HepG2 (cell line): Measurements from ENCODE around the gene TRPC6. TPM values are rescaled to one million over a fixed set of nuclear protein-coding genes. Genes with fewer than 3 reads are reported as not detected.

Experiments used
- ATAC-seq: fragments of 200-7000 bp; cut with Tn5 transposase; 3 replicates; pipeline ENCODE4 v1.9.1; 2020; ENCODE audit warnings: mild to moderate bottlenecking, moderate library complexity
- BruUV-seq: library from RNA; stranded (reverse); fragments of 400-500 nt; replicated peaks from 2 replicates; lab custom pipeline; 2021; lab: Mats Ljungman, UMichigan
- CTCF ChIA-PET: fragments of 300-600 bp; formaldehyde crosslinking; extraction: SDS; loops from one replicate; lab custom pipeline; 2021; ENCODE audit warnings: low total read pairs, inconsistent platforms, low intra/inter-chr PET ratio; lab: Yijun Ruan, JAX
- POLR2A ChIA-PET: fragments of 350-600 bp; sonication (Branson Sonifier 250); formaldehyde crosslinking; loops from one replicate; lab custom pipeline; 2020; ENCODE audit warnings: antibody characterized with exemption, inconsistent platforms; lab: Yijun Ruan, JAX
- DNase-seq: peaks from one replicate; pipeline ENCODE4 v3.0.0-alpha.2; 2015; ENCODE audit warnings: low spot score
- FAIRE-seq: peaks from 3 replicates; lab custom pipeline; 2011; peaks lifted over from hg19 to GRCh38; lab: Jason Lieb, UNC
- H2AFZ ChIP-seq: one replicate; pipeline ENCODE4 v1.6.1; 2011; ENCODE audit warnings: low read length, inconsistent platforms
- H3K27ac ChIP-seq: fragments of 300-600 bp; 3 replicates; pipeline ENCODE4 v1.8.0; 2011; ENCODE audit warnings: mixed run types, mild to moderate bottlenecking, mixed read lengths, low read length, inconsistent platforms; ENCODE audit not compliant: insufficient read depth; ENCODE audit errors: extremely low read length
- H3K27me3 ChIP-seq, 2 experiments: fragments of 200-600 bp in 1 of 2; 2 replicates in 1 of 2; 3 replicates in 1 of 2; pipeline versions ENCODE4 v1.6.0 to v1.8.0; 2011; ENCODE audit warnings: low read length in 2 of 2, mild to moderate bottlenecking in 2 of 2, moderate library complexity in 2 of 2, inconsistent platforms in 1 of 2; ENCODE audit not compliant: insufficient read depth in 2 of 2, control insufficient read depth in 1 of 2
- H3K36me3 ChIP-seq, 2 experiments: fragments of 200-600 bp in 1 of 2; replicated peaks in 1 of 2; 2 replicates in 1 of 2; 3 replicates in 1 of 2; pipeline versions ENCODE4 v1.5.1 to v1.8.0; 2011; ENCODE audit warnings: low read length in 2 of 2, inconsistent platforms in 1 of 2; ENCODE audit not compliant: insufficient read depth in 2 of 2, control insufficient read depth in 1 of 2
- H3K4me1 ChIP-seq: 2 replicates; pipeline ENCODE4 v1.5.1; 2012; ENCODE audit warnings: low read length, inconsistent platforms; ENCODE audit not compliant: insufficient read depth
- H3K4me2 ChIP-seq: 2 replicates; pipeline ENCODE4 v1.6.0; 2011; ENCODE audit warnings: low read depth, low read length, inconsistent platforms
- H3K4me3 ChIP-seq, 3 experiments: fragments of 200-600 bp in 1 of 3; sonication (generic), shearing (Covaris generic) in 1 of 3; replicated peaks in 1 of 3; 2 replicates each; pipeline ENCODE4 v1.5.1; 2011 to 2016; ENCODE audit warnings: low read length in 3 of 3, inconsistent platforms in 2 of 3, low read depth in 2 of 3, mild to moderate bottlenecking in 2 of 3, control low read depth in 1 of 3, mixed read lengths in 1 of 3; ENCODE audit not compliant: insufficient read depth in 1 of 3
- H3K79me2 ChIP-seq: one replicate; pipeline ENCODE4 v1.6.1; 2011; ENCODE audit warnings: low read length, inconsistent platforms; ENCODE audit not compliant: insufficient read depth
- H3K9ac ChIP-seq: 2 replicates; pipeline ENCODE4 v1.6.0; 2011; ENCODE audit warnings: mild to moderate bottlenecking, low read depth, low read length, inconsistent platforms; ENCODE audit not compliant: insufficient read depth
- H3K9me3 ChIP-seq: 2 replicates; pipeline ENCODE4 v1.5.1; 2012; ENCODE audit warnings: mild to moderate bottlenecking, low read length
- H4K20me1 ChIP-seq: 2 replicates; pipeline ENCODE4 v1.6.0; 2011; ENCODE audit warnings: inconsistent platforms, mild to moderate bottlenecking, low read length, moderate library complexity; ENCODE audit not compliant: insufficient read depth
- BCL6 ChIP-seq: IDR thresholded peaks from 2 replicates; pipeline ENCODE4 v1.6.1; 2016; ENCODE audit warnings: missing genetic modification reagents, missing compliant biosample characterization
- HNF4A ChIP-seq: sonication (generic); formaldehyde crosslinking; IDR thresholded peaks from 2 replicates; pipeline ENCODE4 v1.4.0; 2020; ENCODE audit warnings: missing genetic modification reagents
- NFYB ChIP-seq: sonication (generic); formaldehyde crosslinking; IDR thresholded peaks from 2 replicates; pipeline ENCODE4 v1.4.0; 2020; ENCODE audit warnings: missing genetic modification reagents
- ZFAT ChIP-seq: sonication (generic); formaldehyde crosslinking; conservative IDR thresholded peaks from 2 replicates; pipeline ENCODE4 v1.8.1; 2023; ENCODE audit warnings: missing genetic modification reagents, inconsistent platforms
- ZNF335 ChIP-seq: sonication (generic); formaldehyde crosslinking; IDR thresholded peaks from 2 replicates; pipeline ENCODE4 v1.4.0; 2020; ENCODE audit warnings: missing genetic modification reagents
- ZNF557 ChIP-seq: sonication (generic); formaldehyde crosslinking; IDR thresholded peaks from 2 replicates; pipeline ENCODE4 v1.4.0; 2020; ENCODE audit warnings: missing genetic modification reagents
- WGBS: methylation state at CpG from one replicate; pipeline ENCODE4 v1.1.6; 2017; ENCODE audit warnings: low lambda C conversion rate; 5-methylcytosine and 5-hydroxymethylcytosine counted together
- in situ Hi-C: cut with HindIII; loops from 2 replicates; pipeline ENCODE4 v1.10.0; 2017; ENCODE audit warnings: low pct_unique_long_range_greater_than_20kb; ENCODE audit not compliant: extremely low pct_ligation_motif_present
- intact Hi-C: fragments of 100-400 bp; cut with micrococcal nuclease; formaldehyde crosslinking; loops from one replicate; pipeline ENCODE4 v1.10.0; 2022; ENCODE audit not compliant: unreplicated experiment
- polyA plus RNA-seq, 8 experiments: library from polyadenylated mRNA; depleted of rRNA in 3 of 8; stranded (reverse) in 7 of 8; unstranded in 1 of 8; fragments of >200 nt; fragmentation: Illumina TruSeq in 4 of 8; extraction: Trizol in 4 of 8; gene quantifications; 2 replicates each; pipeline versions ENCODE4 v1.2.1 to v1.2.3, GENCODE V29; 2011 to 2016; ENCODE audit warnings: low read depth in 4 of 8, missing spikeins in 1 of 8, mixed read lengths in 1 of 8; ENCODE audit not compliant: insufficient read depth in 1 of 8
- total RNA-seq, 5 experiments: library from RNA; depleted of rRNA; stranded (reverse); fragments of >200 nt; fragmentation: Illumina TruSeq; extraction: Trizol; gene quantifications; 2 replicates each; pipeline ENCODE4 v1.2.3, GENCODE V29; 2016; ENCODE audit warnings: low read depth in 1 of 5
- TF ChIP-seq, protein P1 (sequence below): sonication (generic); formaldehyde crosslinking; conservative IDR thresholded peaks from 2 replicates; pipeline ENCODE4 v1.8.0; 2022; ENCODE audit warnings: missing genetic modification reagents
- TF ChIP-seq, protein P2 (sequence below): sonication (generic); formaldehyde crosslinking; IDR thresholded peaks from 2 replicates; pipeline ENCODE4 v1.4.0; 2020; ENCODE audit warnings: low read depth, mild to moderate bottlenecking, missing genetic modification reagents

The TRPC6 gene
- total and polyA plus RNA-seq, 2 of the 13 experiments (the other 11 are each of a cell fraction or from before 2014, with no cell fraction given), result not detected

DNA sequence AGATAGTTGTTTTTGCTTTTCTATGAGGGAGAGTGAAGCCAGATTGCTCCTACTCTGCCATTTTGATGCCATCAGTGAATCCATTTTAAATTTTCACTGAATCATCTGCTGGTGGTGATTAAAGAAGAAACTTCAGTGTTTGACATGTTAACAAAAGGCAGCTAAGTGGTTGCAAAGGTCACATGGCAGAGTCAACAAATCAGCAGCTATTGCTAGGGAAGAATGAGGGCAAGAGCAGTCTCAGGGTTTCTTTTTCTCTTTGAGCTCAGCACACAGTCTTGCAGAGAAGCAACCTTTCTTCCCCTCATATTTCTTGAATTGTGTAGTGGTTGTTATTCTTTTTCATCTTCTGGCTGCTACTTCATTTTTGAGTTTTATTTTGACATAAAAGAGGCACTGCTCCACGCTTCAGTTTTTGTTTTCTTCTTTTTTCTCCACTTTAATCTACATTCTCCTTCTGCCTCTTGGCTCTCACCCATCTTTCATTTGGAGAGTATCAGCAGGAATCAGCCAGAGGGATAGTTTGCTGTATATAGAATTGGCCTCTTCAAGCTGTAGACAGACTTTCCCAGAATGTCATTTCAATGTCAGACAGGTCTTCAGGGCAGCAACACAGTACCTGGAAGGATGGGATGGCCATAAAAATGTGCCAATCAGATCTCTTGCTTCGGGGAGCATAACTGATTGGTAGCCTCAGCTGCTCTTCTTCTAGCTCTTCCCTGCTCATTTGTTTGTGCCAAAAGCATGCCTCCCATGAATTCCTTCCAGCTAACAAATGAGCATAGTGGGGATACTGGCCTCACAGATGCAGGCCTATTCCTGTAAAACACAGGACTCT lies 153.9 kb downstream of the TRPC6 start:
- Histone ChIP-seq H3K9ac (no peak overlapping the region), H4K20me1 (no peaks in the 10 kb centered on the region), H3K79me2 (no peaks in the 10 kb centered on the region), H3K27ac (no peak overlapping the region), H3K9me3 (no peaks in the 10 kb centered on the region), H2AFZ (no peak overlapping the region), H3K4me3 (no peak overlapping the region), H3K36me3 (no peaks in the 10 kb centered on the region), H3K27me3 (no peaks in the 10 kb centered on the region), H3K4me1 (peaks cover 14% of the 10 kb centered on the region), H3K4me2 (no peak overlapping the region; the same call in 1 of the 2 replicates)
- no TSS peak for BruUV-seq
- ChIA-PET CTCF (interaction anchor here (1.1 kb wide), 1 partner anchor 418 kb away, joined by 5 read pairs; no protein-coding TSS in a partner anchor), POLR2A (no interaction called here)
- TF ChIP-seq, protein P1, sequence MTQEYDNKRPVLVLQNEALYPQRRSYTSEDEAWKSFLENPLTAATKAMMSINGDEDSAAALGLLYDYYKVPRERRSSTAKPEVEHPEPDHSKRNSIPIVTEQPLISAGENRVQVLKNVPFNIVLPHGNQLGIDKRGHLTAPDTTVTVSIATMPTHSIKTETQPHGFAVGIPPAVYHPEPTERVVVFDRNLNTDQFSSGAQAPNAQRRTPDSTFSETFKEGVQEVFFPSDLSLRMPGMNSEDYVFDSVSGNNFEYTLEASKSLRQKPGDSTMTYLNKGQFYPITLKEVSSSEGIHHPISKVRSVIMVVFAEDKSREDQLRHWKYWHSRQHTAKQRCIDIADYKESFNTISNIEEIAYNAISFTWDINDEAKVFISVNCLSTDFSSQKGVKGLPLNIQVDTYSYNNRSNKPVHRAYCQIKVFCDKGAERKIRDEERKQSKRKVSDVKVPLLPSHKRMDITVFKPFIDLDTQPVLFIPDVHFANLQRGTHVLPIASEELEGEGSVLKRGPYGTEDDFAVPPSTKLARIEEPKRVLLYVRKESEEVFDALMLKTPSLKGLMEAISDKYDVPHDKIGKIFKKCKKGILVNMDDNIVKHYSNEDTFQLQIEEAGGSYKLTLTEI, result no peak
- TF ChIP-seq BCL6 (0 out of 2 replicates have a peak, but pooled peaks have one; percentile 4), NFYB (0 out of 2 replicates have a peak, but pooled peaks have one; percentile 22), ZNF557 (CRISPR knock-in tag) (no peak), ZNF335 (no peak), ZFAT (no peak), HNF4A (CRISPR knock-in tag) (peak; percentile 26; the same call in 1 of the 2 replicates)
- TF ChIP-seq, protein P2, sequence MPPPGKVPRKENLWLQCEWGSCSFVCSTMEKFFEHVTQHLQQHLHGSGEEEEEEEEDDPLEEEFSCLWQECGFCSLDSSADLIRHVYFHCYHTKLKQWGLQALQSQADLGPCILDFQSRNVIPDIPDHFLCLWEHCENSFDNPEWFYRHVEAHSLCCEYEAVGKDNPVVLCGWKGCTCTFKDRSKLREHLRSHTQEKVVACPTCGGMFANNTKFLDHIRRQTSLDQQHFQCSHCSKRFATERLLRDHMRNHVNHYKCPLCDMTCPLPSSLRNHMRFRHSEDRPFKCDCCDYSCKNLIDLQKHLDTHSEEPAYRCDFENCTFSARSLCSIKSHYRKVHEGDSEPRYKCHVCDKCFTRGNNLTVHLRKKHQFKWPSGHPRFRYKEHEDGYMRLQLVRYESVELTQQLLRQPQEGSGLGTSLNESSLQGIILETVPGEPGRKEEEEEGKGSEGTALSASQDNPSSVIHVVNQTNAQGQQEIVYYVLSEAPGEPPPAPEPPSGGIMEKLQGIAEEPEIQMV (CRISPR knock-in tag), result no peak
- FAIRE-seq, result no peak
- in situ Hi-C loops (loop anchor here (25.0 kb wide), 1 partner anchor 582 kb away; no protein-coding TSS in a partner anchor), intact Hi-C loops (loop anchor here (1.0 kb wide), 1 partner anchor 418 kb away; no protein-coding TSS in a partner anchor)
- WGBS, result 17% methylated on average over 2 of the region's 2 CpGs
- peak; percentile 67 for ATAC-seq
- DNase-seq, result peak; percentile 12
